Measurements from ENCODE around the gene GNA15.

DNA sequence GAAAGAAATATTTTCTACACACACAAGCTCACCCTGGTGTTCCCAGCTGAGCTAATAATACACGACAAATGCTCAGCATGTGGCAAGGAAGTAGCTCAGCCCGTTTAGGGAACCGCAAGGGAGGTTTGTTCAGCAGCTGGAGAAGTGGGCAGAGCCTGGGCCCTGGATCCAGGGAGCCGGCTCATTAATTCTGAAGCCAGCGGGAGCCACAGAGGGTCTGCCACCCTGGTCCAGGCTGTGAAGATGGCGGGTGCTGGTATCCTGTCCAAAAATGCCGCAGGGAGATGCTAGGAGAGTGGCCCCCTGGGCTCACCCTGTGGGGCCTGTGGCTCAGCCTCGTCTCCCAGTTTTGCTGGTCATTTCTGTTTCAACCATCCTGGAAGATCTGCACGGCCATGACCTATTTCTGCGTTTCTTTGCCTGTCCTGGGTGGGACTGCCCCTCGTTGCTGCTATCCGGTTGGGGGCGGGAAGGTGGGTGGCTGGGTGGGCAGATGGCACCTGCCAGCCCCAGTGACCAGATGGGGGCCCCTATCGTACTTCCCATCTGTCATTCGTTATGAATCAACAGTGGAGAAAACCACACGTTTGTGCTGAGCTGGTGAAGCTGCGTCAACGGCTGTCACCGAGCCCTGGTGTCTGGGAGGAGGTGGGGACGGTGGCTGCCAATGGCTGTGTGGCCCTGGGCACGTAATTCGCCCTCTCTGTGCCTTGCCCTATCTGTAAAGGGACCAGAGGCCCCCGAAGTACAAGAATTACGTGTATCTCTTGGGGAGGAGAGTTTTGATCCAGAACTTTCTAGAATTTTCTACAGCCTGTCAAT lies 2.7 kb upstream of the GNA15 start:
- TF ChIP-seq, protein P1, sequence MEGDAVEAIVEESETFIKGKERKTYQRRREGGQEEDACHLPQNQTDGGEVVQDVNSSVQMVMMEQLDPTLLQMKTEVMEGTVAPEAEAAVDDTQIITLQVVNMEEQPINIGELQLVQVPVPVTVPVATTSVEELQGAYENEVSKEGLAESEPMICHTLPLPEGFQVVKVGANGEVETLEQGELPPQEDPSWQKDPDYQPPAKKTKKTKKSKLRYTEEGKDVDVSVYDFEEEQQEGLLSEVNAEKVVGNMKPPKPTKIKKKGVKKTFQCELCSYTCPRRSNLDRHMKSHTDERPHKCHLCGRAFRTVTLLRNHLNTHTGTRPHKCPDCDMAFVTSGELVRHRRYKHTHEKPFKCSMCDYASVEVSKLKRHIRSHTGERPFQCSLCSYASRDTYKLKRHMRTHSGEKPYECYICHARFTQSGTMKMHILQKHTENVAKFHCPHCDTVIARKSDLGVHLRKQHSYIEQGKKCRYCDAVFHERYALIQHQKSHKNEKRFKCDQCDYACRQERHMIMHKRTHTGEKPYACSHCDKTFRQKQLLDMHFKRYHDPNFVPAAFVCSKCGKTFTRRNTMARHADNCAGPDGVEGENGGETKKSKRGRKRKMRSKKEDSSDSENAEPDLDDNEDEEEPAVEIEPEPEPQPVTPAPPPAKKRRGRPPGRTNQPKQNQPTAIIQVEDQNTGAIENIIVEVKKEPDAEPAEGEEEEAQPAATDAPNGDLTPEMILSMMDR (IDR thresholded peaks at IDR 0.05; ENCODE audit: low read depth, low read length): no peak
- no peak for TF ChIP-seq EZH2phosphoT487 (IDR thresholded peaks at IDR 0.05; ENCODE audit: low read depth)

Measured in OCI-LY3 (cell line).